Measurements from ENCODE around the gene SND1. TPM values are rescaled to one million over a fixed set of nuclear protein-coding genes. Genes with fewer than 3 reads are reported as not detected.

SND1 gene
- total and polyA plus RNA-seq, 2 of the 4 experiments (the other 2 are of a cell fraction), result 154 to 294 TPM

GRCh38 chr7:127769696-127770400 is 117.9 kb downstream of the SND1 start:
- Histone ChIP-seq H4K91ac (ENCODE audit: insufficient read depth, low read depth, low read length) (no peak overlapping the region), H4K8ac (ENCODE audit: low read depth in 2 of 2, low read length in 2 of 2) (no peak overlapping the region), H2BK15ac (ENCODE audit: low read depth, low read length) (no peak overlapping the region), H2AK9ac (replicated peaks; ENCODE audit: low read depth, low read length, poor library complexity) (no peak overlapping the region), H3K9me3 (ENCODE audit: control insufficient read depth, insufficient read depth, low read length) (no peaks in the 10 kb centered on the region), H3K9me1 (ENCODE audit: insufficient read depth, low read length) (peaks cover 12% of the 10 kb centered on the region), H3K14ac (replicated peaks; ENCODE audit: low read depth, low read length) (no peak overlapping the region), H3K4me1 (ENCODE audit: control insufficient read depth, insufficient read depth, low read length) (peaks cover 9% of the 10 kb centered on the region), H4K20me1 (ENCODE audit: insufficient read depth, low read length) (peaks cover 74% of the 10 kb centered on the region), H3K4ac (ENCODE audit: low read depth, low read length) (peak overlapping the region; percentile 27; the same call in 1 of the 2 replicates), H2AK5ac (ENCODE audit: low read depth, low read length) (peak overlapping the region; percentile 46; the same call in 1 of the 2 replicates), H3K27me3 (ENCODE audit: control insufficient read depth, insufficient read depth, low read length) (no peaks in the 10 kb centered on the region), H4K5ac (ENCODE audit: low read depth, low read length) (no peak overlapping the region), H2AFZ (replicated peaks; ENCODE audit: low read length, poor library complexity) (no peak overlapping the region), H3K4me2 (ENCODE audit: low read depth, low read length) (peak overlapping the region; percentile 79), H3K23ac (ENCODE audit: low read depth, low read length) (no peak overlapping the region), H2BK5ac (ENCODE audit: low read depth, low read length, poor library complexity, severe bottlenecking) (no peak overlapping the region), H3K18ac (ENCODE audit: low read depth, low read length) (no peak overlapping the region), H2BK20ac (ENCODE audit: low read depth, low read length) (no peak overlapping the region), H3K36me3 (ENCODE audit: control insufficient read depth, insufficient read depth, low read length) (peaks cover 1% of the 10 kb centered on the region; the same call in 1 of the 2 replicates), H3K56ac (ENCODE audit: extremely low read depth, insufficient read depth, low read length) (no peak overlapping the region), H3K79me1 (ENCODE audit: low read depth in 1 of 2, low read length in 2 of 2) (peaks cover 25 to 78% of the 10 kb centered on the region in 2 experiments; a peak in 3 of 4 replicates), H2BK120ac (ENCODE audit: low read depth, low read length) (no peak overlapping the region), H3K27ac (ENCODE audit: insufficient read depth, low read length) (peak overlapping the region; percentile 66), H3K9ac (ENCODE audit: low read depth, low read length) (no peak overlapping the region), H3K4me3 (ENCODE audit: insufficient read depth, low read depth, low read length) (no peak overlapping the region)
- ATAC-seq (ENCODE audit: low read depth), result peak; percentile 71
- ChIA-PET CTCF (interaction anchor here (1.4 kb wide), 1 partner anchor 16 kb away, joined by 3 read pairs; no protein-coding TSS in a partner anchor), POLR2A (ENCODE audit: unreplicated experiment) (no interaction called here)
- intact Hi-C loops (cut with micrococcal nuclease), result no loop called here
- peak; percentile 58 for DNase-seq
- no TSS peak for BruUV-seq (replicated peaks)
- WGBS, 2 experiments (ENCODE audit: extremely low coverage in 2 of 2, insufficient read length in 1 of 2), result no CpG with 5 or more reads among the region's 4 CpGs
- dilution Hi-C loops (cut with HindIII; ENCODE audit: low sequenced_read_pairs, unreplicated experiment), result no loop called here
- TF ChIP-seq MAFK (IDR thresholded peaks at IDR 0.05; ENCODE audit: low read depth, low read length) (no peak), BHLHE40 (IDR thresholded peaks at IDR 0.05; ENCODE audit: low read depth, low read length) (0 out of 2 replicates have a peak, but pooled peaks have one; percentile 35), MXI1 (IDR thresholded peaks at IDR 0.05; ENCODE audit: borderline replicate concordance, low read depth, low read length) (no peak), CEBPB (IDR thresholded peaks at IDR 0.05; ENCODE audit: low read depth, low read length) (peak; percentile 85)
- in situ Hi-C loops (cut with MboI; ENCODE audit: low sequenced_read_pairs), result no loop called here
